Ovary (tissue), 9 donors: Measurements from ENCODE around the gene CARTPT. TPM values are rescaled to one million over a fixed set of nuclear protein-coding genes. Genes with fewer than 3 reads are reported as not detected.

Experiments
- DNase-seq, 5 donors: peaks; one replicate each; pipeline ENCODE4 v3.0.0-alpha.2; 2019 to 2020
- H3K27ac ChIP-seq, 2 donors: fragments of 200-600 bp; one replicate each; pipeline versions ENCODE4 v1.5.1 to v1.8.0; 2019 to 2022
- H3K27me3 ChIP-seq: fragments of 200-600 bp; one replicate; pipeline ENCODE4 v1.8.0; 2022
- H3K36me3 ChIP-seq: fragments of 200-600 bp; sonication (generic); one replicate; pipeline ENCODE4 v1.5.1; 2019
- H3K4me1 ChIP-seq: one replicate; pipeline ENCODE4 v1.8.1; 2013; ENCODE audit warnings: mild to moderate bottlenecking, moderate library complexity; ENCODE audit not compliant: insufficient read depth
- H3K4me3 ChIP-seq: fragments of 200-600 bp; sonication (generic); one replicate; pipeline ENCODE4 v1.5.1; 2017
- H3K9me3 ChIP-seq, 2 donors: fragments of 200-600 bp in 1 of 2; sonication (generic) in 1 of 2; one replicate each; pipeline versions ENCODE4 v1.5.1 to v1.8.1; 2013 to 2019; ENCODE audit warnings: mild to moderate bottlenecking in 1 of 2, moderate library complexity in 1 of 2
- CTCF ChIP-seq, 3 donors: fragments of 450-650 bp in 2 of 3; fragments of 200-600 bp in 1 of 3; IDR thresholded peaks; one replicate each; pipeline versions ENCODE4 v1.5.1 to v1.8.0; 2016 to 2022; ENCODE audit warnings: antibody characterized with exemption in 3 of 3, mild to moderate bottlenecking in 1 of 3
- EP300 ChIP-seq: sonication (generic); formaldehyde crosslinking; IDR thresholded peaks from one replicate; pipeline ENCODE4 v1.6.1; 2017; ENCODE audit warnings: antibody characterized with exemption
- POLR2A ChIP-seq: fragments of 450-650 bp; IDR thresholded peaks from one replicate; pipeline ENCODE4 v1.6.1; 2017; ENCODE audit warnings: antibody characterized with exemption, mild to moderate bottlenecking, moderate library complexity
- WGBS, 3 donors: extraction: QIAGEN DNeasy Blood & Tissue Kit in 1 of 3; methylation state at CpG; one replicate each; pipeline versions ENCODE4 v1.1.5 to v1.1.7; 2013 to 2017; 5-methylcytosine and 5-hydroxymethylcytosine counted together
- intact Hi-C, 4 donors: fragments of 100-400 bp; cut with DNase I; formaldehyde crosslinking; loops; one replicate each; pipeline versions ENCODE4 v1.11.0 to v1.15.1; 2022 to 2023
- polyA plus RNA-seq, 2 donors: library from polyadenylated mRNA; stranded (reverse); fragments of 200-250 nt in 1 of 2; fragments of 350-450 nt in 1 of 2; fragmentation: Illumina TruSeq in 1 of 2; extraction: RNeasy Lipid Tissue Mini Kit (QIAGEN cat#74804) in 1 of 2; gene quantifications; one replicate each; pipeline ENCODE4 v1.2.3, GENCODE V29; 2013 to 2014
- total RNA-seq, 7 donors: library from RNA; depleted of rRNA in 2 of 7; stranded (reverse); fragments of >200 nt in 2 of 7; fragmentation: NEBNext Ultra II Directional in 3 of 7; extraction: Animal tissue kit (Norgen Biotek cat#: 25700) in 3 of 7; gene quantifications; one replicate each; pipeline versions ENCODE4 v1.1.0 to v1.2.4, GENCODE V29; 2016 to 2023
- donor health status: DM: no; HTN: no; CAD: no; lungs with moderate emphysema.
- donor health status: DM: no; HTN: no; CAD: no.
- donor health status: Bipolar disorder and iron deficiency.
- donor health status: DM: yes; HTN: yes; CAD: no.
- donor health status: DM: no; HTN: no; CAD: no.
- donor health status: DM: yes; HTN: yes; CAD: no.

The CARTPT gene
- total and polyA plus RNA-seq, 9 donors, result 0.63 TPM; not detected in 8

DNA sequence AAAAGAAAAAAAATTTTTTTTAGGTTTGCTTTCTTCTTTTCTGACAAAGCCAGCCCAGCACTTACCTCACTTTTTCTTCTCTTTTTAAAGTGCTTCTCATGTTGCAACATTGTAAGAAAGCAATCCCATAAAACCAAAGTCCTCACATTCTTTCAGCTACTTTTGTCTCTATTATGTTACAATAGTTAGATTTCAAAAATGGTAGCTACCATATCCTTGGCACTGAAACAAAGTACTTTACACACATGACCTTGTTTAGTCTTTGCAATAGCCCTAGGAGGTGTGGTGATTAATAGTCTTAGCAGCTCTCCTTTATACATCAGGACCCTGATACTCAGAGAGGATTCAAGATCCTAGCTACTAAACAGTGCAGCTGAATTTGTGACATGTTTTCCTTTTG, 23.5 kb upstream of the CARTPT start:
- intact Hi-C loops, result no loop called here
- TF ChIP-seq POLR2A (no peak), CTCF (IDR thresholded peaks at IDR 0.05) (no peak), EP300 (no peak)
- no peaks in the 10 kb centered on the region for H3K27me3 ChIP-seq
- no peak for DNase-seq
- no peak overlapping the region for H3K27ac ChIP-seq
- no peaks in the 10 kb centered on the region for H3K9me3 ChIP-seq
- no peaks in the 10 kb centered on the region for H3K4me1 ChIP-seq
- H3K4me3 ChIP-seq, result no peak overlapping the region
- H3K36me3 ChIP-seq, result no peaks in the 10 kb centered on the region

- Histone ChIP-seq H3K4me3 (no peak overlapping the region), H3K9me3 (no peaks in the 10 kb centered on the region), H3K4me1 (no peaks in the 10 kb centered on the region), H3K27ac (no peak overlapping the region), H3K27me3 (no peaks in the 10 kb centered on the region), H3K36me3 (no peaks in the 10 kb centered on the region)
- intact Hi-C loops, result no loop called here
- WGBS, 3 donors, result 33 to 41% (median 41%) methylated on average over 14 of the region's 14 CpGs
- TF ChIP-seq POLR2A (no peak), CTCF (IDR thresholded peaks at IDR 0.05) (no peak), EP300 (no peak)
- DNase-seq, result no peak
Observed at GRCh38 chr5:71697967-71698366, 21.1 kb upstream of the CARTPT start.

DNA sequence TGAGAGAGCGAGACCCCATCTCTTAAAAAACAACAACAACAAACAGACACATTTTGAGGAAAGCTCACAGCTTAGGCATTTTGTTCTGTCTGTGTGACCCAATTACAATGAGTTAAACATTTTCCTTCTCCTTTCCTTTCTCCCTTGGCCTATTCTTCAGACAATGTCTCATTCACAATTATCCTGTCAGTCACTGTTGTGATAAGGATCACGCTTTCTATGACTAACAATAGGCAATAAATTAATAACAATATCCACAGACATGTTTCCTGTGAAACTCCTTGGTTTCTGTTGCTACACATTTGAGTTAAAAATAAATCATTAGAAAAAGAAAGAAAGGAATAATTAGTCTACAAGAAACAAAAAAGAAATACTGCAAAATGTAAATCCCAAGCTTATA, 19.8 kb upstream of the CARTPT start:
- Histone ChIP-seq H3K36me3 (no peaks in the 10 kb centered on the region), H3K9me3 (no peaks in the 10 kb centered on the region), H3K27ac (no peak overlapping the region), H3K4me1 (no peaks in the 10 kb centered on the region), H3K4me3 (no peak overlapping the region), H3K27me3 (no peaks in the 10 kb centered on the region)
- TF ChIP-seq POLR2A, result no peak
- TF ChIP-seq EP300, result no peak
- TF ChIP-seq CTCF (IDR thresholded peaks at IDR 0.05), result no peak
- intact Hi-C loops, result no loop called here
- 58 to 66% (median 60%) methylated on average over 2 of the region's 2 CpGs for WGBS, 3 donors
- no peak for DNase-seq

- no peak overlapping the region for H3K27ac ChIP-seq
- 58 to 72% (median 65%) methylated on average over 2 of the region's 2 CpGs for WGBS, 3 donors
Observed at GRCh38 chr5:71699751-71700150, 19.3 kb upstream of the CARTPT start.

More at GRCh38 chr5:71699751-71700150, 19.3 kb upstream of the CARTPT start:
- Histone ChIP-seq H3K4me3 (no peak overlapping the region), H3K27me3 (no peaks in the 10 kb centered on the region), H3K36me3 (no peaks in the 10 kb centered on the region), H3K9me3 (no peaks in the 10 kb centered on the region), H3K4me1 (no peaks in the 10 kb centered on the region)
- intact Hi-C loops, result no loop called here
- TF ChIP-seq POLR2A (no peak), CTCF (IDR thresholded peaks at IDR 0.05) (no peak), EP300 (no peak)
- no peak for DNase-seq
